H54 (cell line): ENCODE data around the gene GNGT2.
A peak's percentile ranks its signal among the peaks of the same experiment; 100 is the strongest.

ENCODE experiments used
- DNase-seq: peaks from one replicate; pipeline ENCODE4 v3.0.0; 2011; ENCODE audit warnings: low spot score, mixed read lengths; ENCODE audit not compliant: insufficient read length
- FAIRE-seq: peaks from 3 replicates; lab custom pipeline; 2011; peaks lifted over from hg19 to GRCh38; lab: Jason Lieb, UNC
- POLR2A ChIP-seq: IDR thresholded peaks from 2 replicates; pipeline ENCODE4 v1.6.1; 2011; ENCODE audit warnings: low read depth, mild to moderate bottlenecking, low read length

GNGT2 gene

DNA sequence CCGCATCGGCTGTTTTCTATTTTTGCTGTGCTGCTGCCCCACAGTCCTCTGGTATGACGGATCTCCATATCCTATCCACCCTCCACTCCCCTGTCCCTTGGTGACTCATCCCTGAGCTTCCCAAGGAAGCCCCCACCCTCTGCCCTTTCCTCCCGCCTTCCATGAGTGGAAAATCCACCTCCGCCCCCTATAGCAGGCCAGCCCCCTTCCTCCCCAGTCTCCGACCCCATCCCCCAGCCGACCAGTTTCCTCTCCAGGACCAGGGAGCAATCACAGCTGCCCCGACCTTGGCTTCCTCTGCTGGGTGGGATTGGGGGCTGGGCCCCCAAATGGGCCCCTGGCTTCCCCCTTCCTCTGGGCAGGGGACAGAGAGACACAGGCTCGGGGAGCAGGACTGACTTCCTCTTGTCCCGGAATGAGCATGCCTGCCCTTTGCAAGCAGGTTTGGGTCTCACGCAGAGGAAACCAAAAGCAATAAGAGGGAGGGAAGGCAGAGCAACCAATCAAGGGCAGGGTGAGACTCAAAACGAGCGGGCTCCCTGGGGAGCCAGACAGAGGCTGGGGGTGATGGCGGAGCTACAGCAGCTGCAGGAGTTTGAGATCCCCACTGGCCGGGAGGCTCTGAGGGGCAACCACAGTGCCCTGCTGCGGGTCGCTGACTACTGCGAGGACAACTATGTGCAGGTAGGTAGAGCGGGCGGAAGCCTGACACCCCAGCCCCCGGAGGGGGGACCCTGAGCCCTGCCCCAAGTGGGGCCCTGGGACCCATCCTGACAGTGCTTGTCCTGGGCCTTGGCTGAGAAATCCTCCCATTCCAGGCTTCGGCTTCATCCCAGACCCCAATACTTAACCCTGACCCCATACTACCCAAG, at the start of gene GNGT2, which contains the start of gene ABI3:
Gene GNGT2, minus strand, starts transcription at position 417 of the 872 bp plus-strand sequence. CDS start 3,152 bp downstream, outside the sequence.
Gene ABI3, plus strand, starts transcription at position 550 of the 872 bp plus-strand sequence. Its CDS starts 18 bp downstream, at position 568.
- no peak for FAIRE-seq
- TF ChIP-seq POLR2A: no peak
- DNase-seq: no peak

DNA sequence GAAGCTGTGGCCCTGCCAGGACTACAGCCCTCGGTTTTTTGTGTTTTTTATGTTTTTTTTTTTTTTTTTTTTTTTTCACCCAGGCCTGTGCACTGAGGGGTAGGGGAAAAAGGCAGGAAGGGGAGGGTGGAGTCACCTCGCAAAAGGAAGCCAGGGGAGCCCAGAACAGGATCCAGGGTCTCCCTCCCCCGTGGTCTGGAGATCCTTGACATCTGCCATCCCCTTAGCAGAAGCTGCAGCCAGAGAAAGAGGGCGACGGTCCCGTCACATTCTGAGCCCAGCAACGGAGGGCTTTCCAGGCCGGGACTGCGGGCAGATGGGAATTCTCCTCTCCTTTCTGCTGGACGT, 49.3 kb upstream of the GNGT2 start:
- FAIRE-seq (no peak), DNase-seq (no peak)
- no peak for TF ChIP-seq POLR2A

DNA sequence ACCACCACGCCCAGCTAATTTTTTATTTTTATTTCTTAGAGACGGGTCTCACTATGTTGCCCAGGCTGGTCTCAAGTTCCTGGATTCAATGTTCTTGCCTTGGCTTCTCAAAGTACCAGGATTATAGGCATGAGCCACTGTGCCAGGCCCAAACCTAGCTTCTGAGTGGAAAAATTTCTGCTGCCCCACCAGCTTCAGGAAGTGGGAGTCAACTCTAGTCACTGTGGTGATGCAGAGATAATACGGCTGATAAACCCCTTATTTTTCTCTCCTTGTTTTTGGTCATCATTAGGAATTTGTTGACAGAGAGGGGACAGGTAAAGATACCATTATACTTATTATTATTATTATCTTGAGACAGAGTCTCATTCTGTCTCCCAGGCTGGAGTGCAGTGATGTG, 48.0 kb upstream of the GNGT2 start:
- DNase-seq: no peak
- no peak for FAIRE-seq
- TF ChIP-seq POLR2A: no peak

DNA sequence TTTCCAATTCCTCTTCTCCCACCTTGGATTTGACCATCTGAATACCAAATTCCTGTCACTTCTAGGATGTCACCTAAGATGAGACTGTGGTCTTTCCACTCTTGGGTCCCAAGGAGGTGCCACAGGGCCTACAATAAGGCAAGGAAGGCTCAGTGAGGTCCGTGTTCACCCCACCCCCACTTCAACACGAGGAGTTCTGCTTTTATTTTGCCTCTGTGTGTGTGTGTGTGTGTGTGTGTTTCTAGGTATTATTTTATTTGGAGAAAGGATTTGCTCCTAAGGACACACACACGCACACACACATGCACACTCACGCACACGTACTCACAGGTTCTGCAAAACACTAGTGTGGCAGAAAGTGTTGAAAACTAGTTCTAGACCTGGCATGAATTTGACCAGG, 44.8 kb upstream of the GNGT2 start:
- DNase-seq (no peak), FAIRE-seq (no peak)
- TF ChIP-seq POLR2A: no peak

DNA sequence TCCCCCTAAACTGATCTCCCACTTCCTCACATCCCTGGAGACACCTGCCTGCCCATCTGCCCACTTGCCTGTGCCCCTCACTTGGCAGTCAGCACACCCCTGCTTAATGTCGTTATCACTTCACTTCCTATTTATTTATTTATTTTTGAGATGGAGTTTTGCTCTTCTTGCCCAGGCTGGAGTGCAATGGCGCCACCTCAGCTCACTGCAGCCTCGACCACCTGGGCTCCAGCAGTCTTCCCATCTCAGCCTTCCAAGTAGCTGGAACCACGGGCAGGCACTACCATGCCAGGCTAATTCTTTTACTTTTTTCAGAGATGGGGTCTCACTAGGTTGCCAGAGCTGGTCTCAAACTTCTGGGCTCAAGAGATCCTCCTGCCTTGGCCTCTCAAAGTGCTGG, 43.7 kb upstream of the GNGT2 start:
- no peak for TF ChIP-seq POLR2A
- no peak for DNase-seq
- no peak for FAIRE-seq

DNA sequence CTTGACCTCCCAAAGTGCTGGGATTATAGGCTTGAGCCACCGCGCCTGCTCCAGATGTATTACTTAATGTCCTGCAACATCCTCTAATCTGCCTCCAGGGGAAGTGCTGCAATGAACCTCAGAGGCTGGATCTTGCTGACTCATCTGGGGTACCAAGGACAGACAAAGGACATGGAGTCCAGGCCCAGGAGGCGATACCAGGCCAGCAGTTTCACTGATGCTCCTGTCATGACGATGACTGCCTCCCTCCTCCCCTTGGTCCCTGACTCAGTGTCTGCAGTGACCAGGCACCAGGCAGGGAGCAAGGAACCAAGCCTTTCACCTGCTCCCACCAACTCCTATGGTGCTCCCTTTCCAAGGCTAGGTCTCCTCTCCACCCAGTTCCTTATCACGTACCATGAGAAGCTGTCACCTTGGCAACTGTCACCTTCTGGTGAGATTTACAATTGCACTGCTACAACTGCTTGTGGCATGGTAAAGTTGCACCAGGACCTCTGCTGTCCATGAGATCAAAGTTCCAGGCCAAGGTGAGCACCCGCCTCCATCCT, 41.8 kb upstream of the GNGT2 start:
- FAIRE-seq: no peak
- DNase-seq: no peak
- TF ChIP-seq POLR2A: no peak

DNA sequence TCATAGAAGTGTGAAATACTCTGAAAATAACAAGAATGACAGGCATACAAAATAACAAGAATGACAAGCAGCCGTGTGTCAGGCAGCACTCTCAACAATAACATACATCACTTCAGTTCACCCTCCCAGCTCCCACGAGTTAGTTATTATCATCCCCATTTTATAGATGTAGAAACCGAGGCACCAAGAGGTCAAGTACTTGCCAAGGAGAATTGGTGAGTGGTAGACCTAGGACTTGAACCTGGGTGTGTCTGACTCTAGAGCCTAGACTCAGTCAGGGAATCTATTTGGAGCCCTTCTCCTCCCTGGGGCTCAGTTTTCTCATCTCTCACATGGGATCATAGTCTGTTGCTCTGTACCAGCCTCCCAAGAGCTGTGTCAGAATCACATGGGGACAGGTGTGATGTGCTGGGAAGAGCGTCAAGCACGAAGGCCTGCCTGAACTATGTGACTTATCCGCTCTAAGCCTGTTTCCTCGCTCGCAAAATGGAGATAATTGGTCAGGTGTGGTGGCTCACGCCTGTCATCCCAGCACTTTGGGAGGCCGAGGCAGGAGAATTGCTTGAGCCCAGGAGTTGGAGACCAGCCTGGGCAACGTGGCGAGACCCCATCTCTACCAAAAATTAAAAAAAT, 39.6 kb upstream of the GNGT2 start:
- TF ChIP-seq POLR2A: no peak
- DNase-seq: no peak
- FAIRE-seq: no peak

DNA sequence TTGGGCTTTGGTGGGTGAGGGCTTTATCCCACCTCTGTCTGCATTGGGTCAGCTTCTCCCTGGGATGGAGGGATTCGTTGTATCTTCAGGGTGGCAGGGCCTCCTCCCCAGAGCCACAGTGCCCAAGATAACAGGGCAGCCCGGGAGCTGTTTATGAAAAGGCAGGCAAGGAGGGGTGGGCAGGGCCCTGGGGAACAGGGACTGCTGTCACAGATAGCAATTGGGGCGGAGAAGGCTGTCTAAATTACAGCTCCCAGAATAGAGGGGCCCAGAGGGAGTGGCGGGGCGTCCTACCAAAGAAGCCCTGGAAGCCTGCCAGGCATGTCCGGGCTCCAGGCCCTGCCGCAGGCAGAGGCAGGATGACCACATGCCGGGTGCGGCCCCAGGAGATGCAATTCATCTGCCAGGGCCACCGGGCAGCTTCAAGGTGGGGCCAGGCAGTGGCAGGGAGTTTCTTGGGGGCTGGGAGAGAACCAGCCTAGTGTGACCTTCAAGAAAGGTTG, 39.0 kb upstream of the GNGT2 start:
- DNase-seq: peak; percentile 86
- no peak for TF ChIP-seq POLR2A
- no peak for FAIRE-seq

DNA sequence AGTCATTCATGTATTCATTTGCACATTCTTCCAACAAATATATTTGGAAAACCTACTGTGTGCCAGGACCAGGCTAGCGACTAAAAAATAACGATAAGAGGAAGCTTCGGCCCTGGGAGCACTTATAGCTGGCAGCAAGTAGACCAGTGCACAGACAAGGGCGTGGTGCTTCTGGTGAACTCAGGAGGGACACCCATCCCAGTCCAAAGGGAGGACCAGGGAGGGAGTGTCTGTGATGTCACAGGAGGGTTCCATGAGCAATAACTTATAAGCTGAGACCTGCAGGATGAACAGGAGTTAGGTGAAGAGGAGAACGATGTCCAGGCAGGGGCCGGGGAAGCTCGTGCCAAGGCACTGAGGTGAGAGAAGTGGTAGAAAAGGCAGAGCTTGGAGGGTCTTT, 37.6 kb upstream of the GNGT2 start:
- TF ChIP-seq POLR2A: no peak
- FAIRE-seq: no peak
- no peak for DNase-seq

DNA sequence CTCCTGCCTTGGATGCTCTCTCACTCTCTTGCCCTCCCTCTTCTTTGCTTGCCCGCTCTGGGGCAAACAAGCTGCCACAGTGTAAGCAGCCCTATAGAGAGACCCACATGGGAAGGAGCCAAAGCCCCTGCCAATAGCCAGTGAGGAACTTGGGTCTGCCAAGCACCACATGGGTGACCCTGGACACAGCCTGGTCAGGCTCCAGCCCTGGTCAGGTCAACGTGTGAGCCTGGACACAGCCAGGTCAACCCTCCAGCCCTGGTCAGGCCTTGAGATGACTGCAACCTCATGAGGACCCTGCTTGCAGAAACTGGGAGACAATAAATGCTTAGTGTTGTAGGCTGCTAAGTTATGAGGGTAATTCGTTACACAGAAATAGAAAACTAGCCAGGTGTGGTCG, 34.5 kb upstream of the GNGT2 start:
- DNase-seq: no peak
- TF ChIP-seq POLR2A: no peak
- no peak for FAIRE-seq

DNA sequence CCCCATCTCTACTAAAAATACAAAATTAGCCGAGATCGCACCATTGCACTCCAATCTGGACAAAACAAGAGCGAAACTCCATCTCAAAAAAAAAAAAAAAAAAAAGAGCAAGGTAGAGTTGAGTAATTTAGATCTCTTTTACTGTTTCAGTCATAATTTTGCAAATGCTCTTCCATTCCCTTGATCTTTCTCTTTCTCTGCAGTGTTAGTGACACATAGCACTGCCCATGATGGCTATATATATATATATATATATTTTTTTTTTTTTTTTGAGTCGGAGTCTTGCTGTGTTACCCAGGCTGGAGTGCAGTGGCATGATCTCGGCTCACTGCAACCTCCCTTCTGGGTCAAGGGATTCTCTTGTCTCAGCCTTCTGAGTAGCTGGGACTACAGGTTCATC, 32.4 kb upstream of the GNGT2 start:
- DNase-seq (no peak), FAIRE-seq (no peak)
- no peak for TF ChIP-seq POLR2A

DNA sequence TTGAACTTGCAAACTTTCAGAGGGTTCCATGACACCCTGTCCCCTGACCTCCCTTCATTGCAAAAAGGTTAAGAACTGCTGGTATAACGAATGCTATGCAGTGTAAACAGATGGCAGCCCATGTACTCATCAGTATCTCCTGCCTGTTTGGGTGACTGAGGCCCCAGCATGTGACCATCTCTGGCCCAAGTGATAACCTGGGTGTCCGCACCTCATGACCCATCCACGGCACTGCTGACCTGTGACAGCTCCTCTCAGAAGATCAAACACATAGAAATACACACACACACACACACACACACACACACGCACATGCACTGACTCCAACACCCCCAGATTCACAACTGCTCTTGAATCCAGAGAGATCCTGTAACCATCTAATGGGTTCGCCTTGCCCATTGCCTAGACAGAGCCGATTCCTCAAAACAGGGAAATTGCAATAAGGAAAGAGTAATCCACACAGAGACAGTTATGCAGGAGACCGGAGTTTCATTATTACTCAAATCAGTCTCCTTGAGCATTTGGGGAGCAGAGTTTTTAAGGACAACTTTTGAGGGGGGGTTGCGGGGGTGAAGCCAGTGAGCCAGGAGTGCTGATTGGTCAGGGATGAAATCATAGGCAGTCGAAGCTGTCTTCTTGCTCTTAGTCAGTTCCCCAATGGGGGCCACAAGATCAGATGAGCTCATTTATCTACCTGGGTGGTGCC, 31.5 kb upstream of the GNGT2 start:
- FAIRE-seq: no peak
- no peak for DNase-seq
- no peak for TF ChIP-seq POLR2A

DNA sequence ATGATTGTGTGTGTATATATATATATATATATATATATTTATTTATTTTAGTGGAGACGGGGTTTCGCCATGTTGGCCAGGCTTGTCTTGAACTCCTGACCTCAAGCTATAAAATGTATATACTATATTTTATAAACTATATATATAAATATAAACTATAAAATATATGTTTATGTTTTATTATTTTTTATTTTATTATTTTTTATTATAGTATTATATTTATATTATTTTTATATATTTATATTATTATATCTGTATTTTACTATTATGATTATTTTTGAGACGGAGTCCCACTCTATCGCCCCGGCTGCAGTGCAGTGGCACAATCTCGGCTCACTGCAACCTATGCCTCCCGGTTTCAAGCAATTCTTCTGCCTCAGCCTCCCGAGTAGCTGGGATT, 30.7 kb upstream of the GNGT2 start:
- DNase-seq (no peak), FAIRE-seq (no peak)
- no peak for TF ChIP-seq POLR2A

DNA sequence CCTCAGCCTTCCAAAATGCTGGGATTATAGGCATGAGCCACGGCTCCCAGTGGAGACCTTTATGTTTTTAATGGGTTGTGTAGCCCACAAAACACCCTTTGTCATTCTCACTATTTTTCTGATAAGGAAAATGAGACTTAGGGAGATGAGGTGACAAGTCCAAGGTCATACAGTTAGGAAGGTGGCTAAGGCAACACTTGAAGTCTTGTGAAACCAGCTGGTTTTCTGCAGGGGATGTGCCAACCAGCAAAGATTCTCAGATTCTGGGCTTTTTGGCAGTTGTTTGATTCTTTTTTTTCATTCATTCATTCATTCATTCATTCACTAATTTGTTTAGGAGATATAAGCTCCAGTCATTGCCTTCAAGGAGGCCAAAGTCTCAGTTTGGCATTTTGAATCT, 30.2 kb upstream of the GNGT2 start:
- TF ChIP-seq POLR2A: no peak
- no peak for FAIRE-seq
- no peak for DNase-seq
